Left renal pelvis (tissue), 4 donors: ENCODE results near the gene RHNO1. TPM values are rescaled to one million over a fixed set of nuclear protein-coding genes. Genes with fewer than 3 reads are reported as not detected.

Source experiments
- DNase-seq, 4 donors: peaks; one replicate each; pipeline ENCODE4 v3.0.0-alpha.2; 2013; ENCODE audit warnings: low read depth in 4 of 4, low spot score in 3 of 4
- polyA plus RNA-seq, 4 donors: library from polyadenylated mRNA; unstranded; fragments of 120-200 nt; gene quantifications; one replicate each; pipeline ENCODE4 v1.2.1, GENCODE V29; 2013; ENCODE audit not compliant: insufficient read length in 4 of 4

Gene RHNO1
- polyA plus RNA-seq, 4 donors, result 32.3 to 45.4 (median 41.8) TPM

- no peak for DNase-seq
These were observed 20.4 kb downstream of the RHNO1 start for GRCh38 chr12:2897418-2897817.

- DNase-seq, result no peak
These were observed 23.6 kb downstream of the RHNO1 start for GRCh38 chr12:2900642-2901041.

- DNase-seq, result no peak
These were observed 25.4 kb downstream of the RHNO1 start for GRCh38 chr12:2902272-2902880.

- no peak for DNase-seq
These were observed 27.2 kb downstream of the RHNO1 start for GRCh38 chr12:2904260-2904659.

GRCh38 chr12:2912216-2912575, 35.2 kb downstream of the RHNO1 start:
- no peak for DNase-seq

GRCh38 chr12:2919249-2919648, 42.2 kb downstream of the RHNO1 start:
- DNase-seq, result no peak

- DNase-seq, result no peak
These were observed 45.3 kb downstream of the RHNO1 start for GRCh38 chr12:2922329-2922728.

GRCh38 chr12:2923057-2923456, 46.0 kb downstream of the RHNO1 start:
- DNase-seq, result no peak

GRCh38 chr12:2924019-2924418, 47.0 kb downstream of the RHNO1 start:
- no peak for DNase-seq

- DNase-seq, result no peak
These were observed 48.4 kb downstream of the RHNO1 start for GRCh38 chr12:2925322-2925995.

GRCh38 chr12:2930865-2931264, 53.8 kb downstream of the RHNO1 start:
- no peak for DNase-seq

GRCh38 chr12:2933586-2933985, 56.6 kb downstream of the RHNO1 start:
- no peak for DNase-seq

- no peak for DNase-seq
These were observed 57.3 kb downstream of the RHNO1 start for GRCh38 chr12:2934371-2934770.

- no peak for DNase-seq
These were observed 59.3 kb downstream of the RHNO1 start for GRCh38 chr12:2936301-2936700.

GRCh38 chr12:2937500-2937899, 60.5 kb downstream of the RHNO1 start:
- no peak for DNase-seq

Other genes starting within 250 kb of the RHNO1 start
- 100 to 1,000 TPM in 3 of 4 donors, 10 to 100 TPM in 1; 46.1 to 175 (median 137) TPM for gene FKBP4, start 82.3 kb upstream of the RHNO1 start, polyA plus RNA-seq
- gene ITFG2, start 64.6 kb upstream of the RHNO1 start, polyA plus RNA-seq, result 10 to 100 TPM; 44.1 to 75.9 (median 63.0) TPM
- 10 to 100 TPM in 3 of 4 donors, 1 to 10 TPM in 1; 5.8 to 36.7 (median 31.9) TPM for gene NRIP2, start 42.2 kb upstream of the RHNO1 start, polyA plus RNA-seq
- gene TEX52, start 20.2 kb upstream of the RHNO1 start, polyA plus RNA-seq, result 1 to 10 TPM in 2 of 4 donors, under 1 TPM in 2; 0.37 to 2.6 (median 0.72) TPM
- 10 to 100 TPM; 29.1 to 36.2 (median 31.2) TPM for gene FOXM1, start within 50 bp of the RHNO1 start, polyA plus RNA-seq
- gene TULP3, start 13.7 kb downstream of the RHNO1 start, polyA plus RNA-seq, result 10 to 100 TPM; 34.0 to 43.0 (median 35.3) TPM
- 10 to 100 TPM in 3 of 4 donors, 1 to 10 TPM in 1; 9.4 to 20.0 (median 19.2) TPM for gene TEAD4, start 82.2 kb downstream of the RHNO1 start, polyA plus RNA-seq
- gene TSPAN9, start 200.2 kb downstream of the RHNO1 start, polyA plus RNA-seq, result 10 to 100 TPM; 79.9 to 98.9 (median 89.6) TPM